GM23338 (cell line): Measurements from ENCODE around the gene HS6ST2.

Source experiments
- CTCF ChIP-seq, 2 experiments: fragments of 200-600 bp in 1 of 2; sonication (generic) in 1 of 2; conservative IDR thresholded peaks; 2 replicates each; pipeline versions ENCODE4 v1.5.1 to v1.6.1; 2016 to 2017; ENCODE audit warnings: antibody characterized with exemption in 2 of 2, low read depth in 2 of 2, mild to moderate bottlenecking in 2 of 2, moderate library complexity in 1 of 2
- ETS1 ChIP-seq: IDR thresholded peaks from 2 replicates; pipeline ENCODE4 v1.6.1; 2016; ENCODE audit warnings: antibody characterized with exemption
- EZH2 ChIP-seq: fragments of 200-600 bp; sonication (generic); IDR thresholded peaks from one replicate; pipeline ENCODE4 v1.8.0; 2017; ENCODE audit warnings: antibody characterized with exemption, mild to moderate bottlenecking, low read depth; ENCODE audit not compliant: unreplicated experiment
- POLR2AphosphoS5 ChIP-seq: IDR thresholded peaks from 2 replicates; pipeline ENCODE4 v1.6.1; 2016; ENCODE audit warnings: antibody characterized with exemption, low read depth
- REST ChIP-seq: IDR thresholded peaks from one replicate; pipeline ENCODE4 v1.6.1; 2018; ENCODE audit warnings: antibody characterized with exemption; ENCODE audit not compliant: unreplicated experiment
- STAT1 ChIP-seq: IDR thresholded peaks from one replicate; pipeline ENCODE4 v1.6.1; 2016; ENCODE audit warnings: antibody characterized with exemption; ENCODE audit not compliant: unreplicated experiment

- TF ChIP-seq ETS1 (no peak), EZH2 (no peak), CTCF (conservative IDR thresholded peaks at IDR 0.05; ENCODE audit: low read depth in 2 of 2) (no peak), REST (no peak), POLR2AphosphoS5 (no peak), STAT1 (no peak)
Observed at GRCh38 chrX:132769609-132770008, 188.8 kb downstream of the HS6ST2 start.
